Fibroblast of skin of left biceps (primary cell): ENCODE measurements around the gene MAMLD1.
A peak's percentile ranks its signal among the peaks of the same experiment; 100 is the strongest.

Experiments
- DNase-seq, 2 experiments: peaks; one replicate each; pipeline ENCODE4 v3.0.0-alpha.2; 2013; ENCODE audit warnings: low read depth in 2 of 2

The MAMLD1 gene

GRCh38 chrX:150460781-150461180 is 97.7 kb downstream of the MAMLD1 start:
- no peak for DNase-seq

- no peak for DNase-seq
Measured at GRCh38 chrX:150463566-150463965, 100.4 kb downstream of the MAMLD1 start.

GRCh38 chrX:150464001-150464400 is 100.9 kb downstream of the MAMLD1 start:
- DNase-seq, result no peak

- DNase-seq, result no peak
Measured at GRCh38 chrX:150465326-150465725, 102.2 kb downstream of the MAMLD1 start.

GRCh38 chrX:150465881-150466775 is 103.0 kb downstream of the MAMLD1 start:
- no peak for DNase-seq

DNA sequence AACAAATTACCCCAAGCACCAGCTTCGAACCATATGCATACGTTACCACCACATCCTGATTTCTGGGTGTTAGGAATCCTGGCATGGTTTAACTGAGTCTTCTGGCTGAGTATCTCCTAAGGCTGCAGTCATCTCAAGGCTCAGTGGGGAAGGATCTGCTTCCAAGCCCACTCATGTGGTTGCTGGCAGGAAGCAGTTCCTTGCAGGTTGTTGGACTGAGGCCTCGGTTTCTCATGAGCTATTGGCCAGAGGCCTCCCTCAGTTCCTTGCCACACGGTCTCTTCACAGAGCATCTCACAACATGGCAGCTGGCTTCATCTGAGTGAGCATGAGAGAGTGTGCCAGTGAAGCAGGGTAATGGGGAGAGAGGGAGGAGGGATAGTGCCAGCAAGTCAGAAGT is 109.2 kb downstream of the MAMLD1 start:
- no peak for DNase-seq

GRCh38 chrX:150473371-150473770 is 110.3 kb downstream of the MAMLD1 start:
- no peak for DNase-seq

DNA sequence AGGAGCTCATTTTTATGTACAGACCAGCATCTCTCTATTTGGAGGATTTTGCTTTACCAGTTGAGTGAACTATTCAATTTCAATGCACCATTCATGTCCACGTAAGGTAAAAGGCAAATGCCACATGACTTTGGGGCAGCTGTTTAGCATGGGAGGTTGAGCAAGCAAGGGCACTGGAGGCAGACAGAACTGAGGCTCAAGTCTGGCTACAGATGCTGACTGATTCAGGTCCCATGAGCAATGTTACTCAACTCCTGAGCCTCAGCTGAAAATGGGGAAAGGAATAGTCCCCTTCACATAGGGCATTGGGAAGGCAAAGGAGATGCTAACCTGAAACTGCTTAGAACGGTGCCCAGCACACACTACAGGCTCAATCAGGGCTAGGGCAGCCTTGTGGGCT is 112.3 kb downstream of the MAMLD1 start:
- DNase-seq, result no peak

DNA sequence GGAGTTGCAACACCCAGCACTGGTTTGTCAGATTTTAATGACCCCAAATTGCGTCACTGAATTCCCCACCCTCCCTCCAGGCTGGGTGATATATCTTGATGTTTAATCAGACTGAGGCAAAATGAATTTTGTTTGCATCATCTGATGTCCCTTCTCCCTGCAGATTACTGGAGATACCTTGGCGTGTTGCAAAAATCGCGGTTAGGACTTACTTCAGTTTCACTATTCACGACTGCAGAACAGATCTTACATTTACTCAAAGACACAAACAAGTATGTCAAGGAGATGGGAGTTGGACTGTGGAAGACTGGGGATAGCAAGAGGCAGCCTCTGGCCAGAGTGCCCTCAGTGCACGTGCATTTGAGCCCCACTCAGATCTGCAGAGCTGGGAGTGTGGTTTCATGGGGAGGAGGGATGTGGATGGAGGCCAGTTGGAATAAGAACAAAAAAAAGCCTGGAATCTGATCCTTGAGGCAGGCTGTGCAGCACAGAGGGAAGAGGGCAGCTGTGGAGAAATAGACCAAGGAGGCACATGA is 113.1 kb downstream of the MAMLD1 start:
- peak; percentile 30 to 35 for DNase-seq

DNA sequence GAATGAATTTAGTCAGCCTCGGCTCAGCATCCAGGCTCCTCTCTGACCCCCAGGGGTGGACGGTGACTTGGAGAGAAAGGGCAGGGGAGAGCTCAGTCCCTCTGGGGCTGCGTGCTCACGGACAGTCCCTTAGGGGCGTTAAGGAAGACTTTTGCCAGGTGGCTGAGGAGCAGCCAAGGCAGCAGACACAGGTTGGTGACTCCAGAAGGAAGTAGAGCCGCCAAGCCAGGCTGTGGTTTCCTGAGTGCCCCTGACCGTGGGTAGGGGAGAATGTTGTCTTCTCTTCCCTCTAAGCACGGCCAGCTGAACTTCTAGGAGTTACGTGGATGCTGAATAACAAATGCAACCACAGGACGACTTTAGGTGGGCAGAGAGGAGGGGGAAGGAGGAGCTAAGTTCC is 114.3 kb downstream of the MAMLD1 start:
- no peak for DNase-seq

GRCh38 chrX:150478496-150479492 is 115.7 kb downstream of the MAMLD1 start:
- DNase-seq, result no peak

GRCh38 chrX:150482537-150483206 is 119.6 kb downstream of the MAMLD1 start:
- DNase-seq, result no peak

GRCh38 chrX:150483356-150483985 is 120.4 kb downstream of the MAMLD1 start:
- no peak for DNase-seq

DNA sequence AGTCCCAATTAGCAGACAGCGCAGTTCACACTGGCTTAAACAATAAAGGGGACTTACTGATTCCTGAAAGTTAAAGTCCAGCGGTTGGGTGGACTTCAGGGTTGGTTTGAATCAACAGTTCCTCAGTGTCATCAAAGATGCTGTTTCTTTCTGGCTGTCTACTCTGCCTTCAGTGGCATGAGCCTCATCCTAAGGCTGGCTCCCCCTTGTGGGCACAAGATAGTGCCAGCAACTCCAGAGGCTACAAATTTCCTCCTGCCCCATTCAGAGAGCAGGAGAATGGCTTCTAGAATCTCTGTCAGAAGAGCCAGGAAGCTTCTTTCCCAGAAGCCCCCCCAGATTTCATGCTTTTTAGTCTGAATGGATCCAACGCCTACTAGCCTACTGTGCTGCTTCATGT is 122.9 kb downstream of the MAMLD1 start:
- no peak for DNase-seq

DNA sequence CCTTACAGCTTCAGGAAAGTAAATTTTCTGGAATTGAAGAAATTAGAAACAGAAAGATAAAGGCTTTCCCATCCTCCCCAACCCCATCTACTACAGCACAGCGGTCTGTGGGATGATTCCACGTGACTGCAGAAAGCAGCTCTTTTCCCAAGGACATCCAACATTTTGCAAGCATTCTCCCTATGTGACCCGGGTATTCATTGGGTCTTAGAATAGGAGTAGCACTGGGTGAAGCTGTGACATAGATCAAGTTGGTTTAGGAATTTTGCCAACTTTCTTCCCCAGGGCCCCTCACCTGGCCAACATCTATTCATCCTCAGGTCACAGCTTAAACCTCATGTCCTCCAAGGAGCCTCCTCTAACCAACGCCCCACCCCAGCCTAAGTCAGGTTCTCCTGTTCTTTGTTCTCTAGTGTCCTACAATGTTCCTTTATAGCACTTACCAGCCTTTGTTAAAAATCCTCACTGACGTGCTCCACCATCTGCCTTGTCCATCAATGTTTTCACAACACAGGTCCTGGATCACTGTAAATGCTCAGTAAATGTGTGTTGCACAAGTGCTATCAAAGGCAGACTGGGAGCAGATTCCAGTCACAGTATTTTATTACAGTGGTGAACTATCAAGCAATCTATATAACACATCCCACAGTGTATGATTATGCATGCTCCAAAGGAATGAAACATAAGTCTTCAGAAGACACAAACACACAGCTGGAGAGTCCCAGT is 124.4 kb downstream of the MAMLD1 start:
- DNase-seq, result no peak

GRCh38 chrX:150489359-150490015 is 126.4 kb downstream of the MAMLD1 start:
- DNase-seq, result no peak

- DNase-seq, result no peak
Measured at GRCh38 chrX:150495496-150495895, 132.4 kb downstream of the MAMLD1 start.

DNA sequence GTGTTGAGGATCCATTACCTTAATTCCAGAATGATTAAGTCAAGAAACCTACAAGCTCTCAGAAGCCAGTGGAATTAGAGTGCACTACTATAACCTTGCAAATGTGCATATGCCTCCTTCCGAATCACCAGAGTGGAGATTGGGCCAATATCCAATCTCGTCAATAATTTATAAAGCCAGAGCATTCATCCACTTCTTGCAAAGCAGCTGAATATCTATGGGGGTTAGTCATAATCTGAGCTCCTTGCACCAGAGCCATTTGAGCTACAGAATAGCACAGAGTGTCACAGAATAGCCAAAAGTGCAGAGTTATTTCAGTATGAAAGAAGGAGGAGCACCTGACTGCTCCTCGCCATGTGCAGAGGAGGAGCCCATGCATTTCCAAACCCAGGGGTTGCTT is 136.1 kb downstream of the MAMLD1 start:
- no peak for DNase-seq

DNA sequence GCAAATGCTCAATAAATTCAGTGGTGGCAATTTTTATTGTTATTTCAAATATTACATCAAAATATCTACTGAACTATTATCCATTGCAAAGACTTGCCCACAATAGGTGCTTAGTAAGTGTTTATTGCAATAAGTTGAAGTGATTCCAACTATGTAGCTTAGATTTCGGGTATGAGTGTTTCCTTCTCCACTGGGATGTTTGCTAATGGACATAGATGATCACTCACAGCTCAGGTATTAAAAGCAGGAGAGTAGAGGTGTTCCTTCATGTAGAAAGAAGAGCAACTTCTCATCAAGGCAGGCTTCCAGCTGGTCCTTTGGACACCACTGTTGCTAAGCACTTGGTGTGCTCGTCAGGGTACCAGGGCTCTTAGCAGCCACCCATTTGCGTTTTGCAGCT is 139.0 kb downstream of the MAMLD1 start:
- DNase-seq, result no peak
